Astrocyte (in vitro differentiated cells and primary cell): ENCODE results near the gene SND1.

ENCODE experiments used
- EZH2 ChIP-seq: IDR thresholded peaks from 2 replicates; pipeline ENCODE4 v1.6.1; 2012; ENCODE audit warnings: mild to moderate bottlenecking, low read length, inconsistent platforms; ENCODE audit not compliant: insufficient read depth
- TF ChIP-seq, protein P1 (sequence below): IDR thresholded peaks from 2 replicates; pipeline ENCODE4 v1.5.1; 2011; ENCODE audit warnings: low read depth, mild to moderate bottlenecking, inconsistent platforms, low read length, moderate library complexity; ENCODE audit not compliant: insufficient read depth

DNA sequence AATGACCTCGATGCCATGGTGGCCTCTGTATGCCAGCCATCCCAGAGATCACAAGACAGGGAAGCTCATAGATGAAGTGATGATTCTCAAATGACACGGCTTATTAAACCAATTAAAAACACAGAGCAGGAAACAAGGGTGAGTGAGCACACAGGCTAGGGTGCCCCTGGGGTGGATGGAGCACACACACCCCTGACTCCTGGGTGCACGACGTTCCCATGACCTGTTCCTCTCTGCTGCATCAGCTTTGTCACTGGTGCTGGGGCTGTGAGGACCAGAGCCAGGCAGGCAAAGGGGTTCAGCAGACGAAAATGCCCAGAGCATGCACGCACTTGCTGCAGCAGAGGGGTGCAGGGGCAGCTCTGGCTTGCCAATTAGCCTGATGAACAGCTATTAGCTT is 465.7 kb downstream of the SND1 start:
- TF ChIP-seq, protein P1, sequence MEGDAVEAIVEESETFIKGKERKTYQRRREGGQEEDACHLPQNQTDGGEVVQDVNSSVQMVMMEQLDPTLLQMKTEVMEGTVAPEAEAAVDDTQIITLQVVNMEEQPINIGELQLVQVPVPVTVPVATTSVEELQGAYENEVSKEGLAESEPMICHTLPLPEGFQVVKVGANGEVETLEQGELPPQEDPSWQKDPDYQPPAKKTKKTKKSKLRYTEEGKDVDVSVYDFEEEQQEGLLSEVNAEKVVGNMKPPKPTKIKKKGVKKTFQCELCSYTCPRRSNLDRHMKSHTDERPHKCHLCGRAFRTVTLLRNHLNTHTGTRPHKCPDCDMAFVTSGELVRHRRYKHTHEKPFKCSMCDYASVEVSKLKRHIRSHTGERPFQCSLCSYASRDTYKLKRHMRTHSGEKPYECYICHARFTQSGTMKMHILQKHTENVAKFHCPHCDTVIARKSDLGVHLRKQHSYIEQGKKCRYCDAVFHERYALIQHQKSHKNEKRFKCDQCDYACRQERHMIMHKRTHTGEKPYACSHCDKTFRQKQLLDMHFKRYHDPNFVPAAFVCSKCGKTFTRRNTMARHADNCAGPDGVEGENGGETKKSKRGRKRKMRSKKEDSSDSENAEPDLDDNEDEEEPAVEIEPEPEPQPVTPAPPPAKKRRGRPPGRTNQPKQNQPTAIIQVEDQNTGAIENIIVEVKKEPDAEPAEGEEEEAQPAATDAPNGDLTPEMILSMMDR: no peak
- TF ChIP-seq EZH2: no peak
